Duodenal mucosa (tissue), 2 donors: ENCODE results near the gene MIR17HG.
"Not testable (repeated sequence)": the region's sequence is repeated elsewhere in the genome, so short reads cannot be mapped to it uniquely, and the experiment has no call there.

ENCODE experiments used
- H3K27ac ChIP-seq: one replicate; pipeline ENCODE4 v1.7.0; 2013; ENCODE audit warnings: low read depth, low read length
- H3K27me3 ChIP-seq, 2 donors: one replicate each; pipeline ENCODE4 v1.7.0; 2013; ENCODE audit warnings: low read length in 2 of 2, control low read depth in 1 of 2; ENCODE audit not compliant: insufficient read depth in 2 of 2, control insufficient read depth in 1 of 2
- H3K36me3 ChIP-seq, 2 donors: one replicate each; pipeline ENCODE4 v1.7.0; 2013; ENCODE audit warnings: low read length in 2 of 2, control low read depth in 1 of 2; ENCODE audit not compliant: insufficient read depth in 2 of 2, control insufficient read depth in 1 of 2
- H3K4me1 ChIP-seq, 2 donors: one replicate each; pipeline ENCODE4 v1.7.0; 2013; ENCODE audit warnings: low read length in 2 of 2, control low read depth in 1 of 2; ENCODE audit not compliant: insufficient read depth in 2 of 2, control insufficient read depth in 1 of 2
- H3K4me3 ChIP-seq, 2 donors: one replicate each; pipeline ENCODE4 v1.7.0; 2013; ENCODE audit warnings: low read length in 2 of 2, low read depth in 1 of 2
- H3K9ac ChIP-seq, 2 donors: one replicate each; pipeline ENCODE4 v1.7.0; 2013; ENCODE audit warnings: low read length in 2 of 2, low read depth in 1 of 2
- H3K9me3 ChIP-seq, 2 donors: one replicate each; pipeline ENCODE4 v1.7.0; 2013; ENCODE audit warnings: low read length in 2 of 2, control low read depth in 1 of 2; ENCODE audit not compliant: control insufficient read depth in 1 of 2

The MIR17HG gene

DNA sequence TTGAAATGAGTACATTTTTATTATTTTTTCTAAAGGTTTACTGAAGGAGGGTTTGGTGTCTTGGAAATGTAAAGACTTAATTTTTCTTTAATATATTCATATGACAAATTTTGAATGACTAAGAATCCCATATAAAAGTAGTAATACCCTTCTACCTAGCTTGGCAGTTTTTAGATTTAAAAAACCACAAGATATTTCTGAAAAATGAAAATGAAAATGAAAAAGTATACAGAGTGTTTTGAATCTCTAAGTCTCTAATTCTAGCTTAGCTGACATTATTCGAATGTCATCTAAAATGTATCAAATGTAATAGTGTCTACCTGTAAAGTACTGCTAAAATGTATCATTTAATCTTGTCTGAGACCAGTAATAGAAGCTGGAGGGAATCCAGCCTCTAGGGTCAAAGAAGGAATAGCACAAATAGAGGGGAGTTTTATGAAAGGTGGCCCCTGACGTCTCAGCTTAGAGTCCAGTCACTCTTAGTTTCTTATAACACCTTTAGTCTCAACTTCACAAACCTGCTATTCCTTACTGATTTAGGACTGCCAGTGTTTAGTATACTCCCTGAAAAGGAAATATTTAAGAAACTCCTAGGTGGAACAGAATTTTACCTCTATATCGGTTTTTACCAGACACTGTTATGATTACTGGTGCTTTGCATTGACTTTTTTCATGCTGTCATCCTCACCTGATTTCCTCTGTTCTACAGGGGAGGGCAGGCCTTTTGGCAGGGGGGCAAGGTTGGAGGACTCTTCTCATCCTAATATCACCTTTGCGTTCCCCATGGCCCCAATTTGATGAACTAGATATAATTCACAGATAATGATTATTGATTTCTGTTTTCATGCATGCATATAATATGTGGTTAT, 16.2 kb upstream of the MIR17HG start:
- H3K27ac ChIP-seq, result no peak overlapping the region
- no peak overlapping the region for H3K4me3 ChIP-seq
- no peaks in the 10 kb centered on the region for H3K36me3 ChIP-seq
- H3K9me3 ChIP-seq, result no peaks in the 10 kb centered on the region
- no peak overlapping the region for H3K9ac ChIP-seq
- no peaks in the 10 kb centered on the region for H3K4me1 ChIP-seq
- no peaks in the 10 kb centered on the region for H3K27me3 ChIP-seq

DNA sequence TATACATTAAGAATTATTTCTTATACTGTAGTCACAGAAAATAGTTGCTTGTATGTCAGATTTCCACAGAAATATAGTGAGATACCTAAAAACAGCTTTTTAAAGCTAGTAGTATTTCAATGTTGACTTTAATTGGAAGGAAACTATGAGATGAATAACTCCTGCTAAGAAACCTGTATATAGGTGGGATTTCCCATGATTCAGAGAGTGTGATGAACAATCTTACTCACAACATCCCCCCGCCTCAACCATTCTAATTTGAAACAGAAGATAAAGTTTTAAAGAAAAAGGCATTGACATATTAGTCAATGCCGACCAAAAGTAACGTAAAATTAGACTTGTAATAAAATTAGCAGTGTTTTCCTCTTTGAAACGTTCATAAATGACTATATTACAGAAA, 1.4 kb upstream of the MIR17HG start:
- no peak overlapping the region for H3K4me3 ChIP-seq
- H3K27me3 ChIP-seq, result no peaks in the 10 kb centered on the region
- H3K9me3 ChIP-seq, result no peaks in the 10 kb centered on the region
- peaks cover 28 to 32% of the 10 kb centered on the region in 2 donors for H3K4me1 ChIP-seq
- no peak overlapping the region for H3K27ac ChIP-seq
- no peak overlapping the region for H3K9ac ChIP-seq
- H3K36me3 ChIP-seq, result peaks cover 7 to 9% of the 10 kb centered on the region in 2 donors

DNA sequence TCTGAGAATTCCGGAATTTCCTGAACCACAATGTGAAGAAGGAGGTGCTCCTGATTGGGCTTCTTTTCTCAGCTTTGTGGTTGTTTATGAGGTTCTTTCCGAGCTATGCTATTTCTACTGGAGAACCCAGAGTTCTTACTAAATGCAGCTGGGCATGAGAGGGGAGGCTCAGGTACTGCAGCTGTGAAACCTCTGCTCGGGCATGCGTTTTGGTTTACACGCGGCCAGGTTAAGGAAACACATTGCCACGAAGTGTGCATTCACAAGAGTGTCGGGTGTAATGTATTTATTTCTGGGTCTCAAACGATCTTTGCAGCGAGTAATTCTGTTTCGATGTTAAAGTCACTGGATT, 661 bp upstream of the MIR17HG start:
- Histone ChIP-seq H3K27me3 (no peaks in the 10 kb centered on the region), H3K4me1 (peaks cover 34 to 40% of the 10 kb centered on the region in 2 donors), H3K27ac (peak overlapping the region; percentile 59), H3K36me3 (peaks cover 11 to 14% of the 10 kb centered on the region in 2 donors), H3K9ac (peak overlapping the region; percentile 45 to 64), H3K4me3 (peak overlapping the region; percentile 72 to 85), H3K9me3 (no peaks in the 10 kb centered on the region)

DNA sequence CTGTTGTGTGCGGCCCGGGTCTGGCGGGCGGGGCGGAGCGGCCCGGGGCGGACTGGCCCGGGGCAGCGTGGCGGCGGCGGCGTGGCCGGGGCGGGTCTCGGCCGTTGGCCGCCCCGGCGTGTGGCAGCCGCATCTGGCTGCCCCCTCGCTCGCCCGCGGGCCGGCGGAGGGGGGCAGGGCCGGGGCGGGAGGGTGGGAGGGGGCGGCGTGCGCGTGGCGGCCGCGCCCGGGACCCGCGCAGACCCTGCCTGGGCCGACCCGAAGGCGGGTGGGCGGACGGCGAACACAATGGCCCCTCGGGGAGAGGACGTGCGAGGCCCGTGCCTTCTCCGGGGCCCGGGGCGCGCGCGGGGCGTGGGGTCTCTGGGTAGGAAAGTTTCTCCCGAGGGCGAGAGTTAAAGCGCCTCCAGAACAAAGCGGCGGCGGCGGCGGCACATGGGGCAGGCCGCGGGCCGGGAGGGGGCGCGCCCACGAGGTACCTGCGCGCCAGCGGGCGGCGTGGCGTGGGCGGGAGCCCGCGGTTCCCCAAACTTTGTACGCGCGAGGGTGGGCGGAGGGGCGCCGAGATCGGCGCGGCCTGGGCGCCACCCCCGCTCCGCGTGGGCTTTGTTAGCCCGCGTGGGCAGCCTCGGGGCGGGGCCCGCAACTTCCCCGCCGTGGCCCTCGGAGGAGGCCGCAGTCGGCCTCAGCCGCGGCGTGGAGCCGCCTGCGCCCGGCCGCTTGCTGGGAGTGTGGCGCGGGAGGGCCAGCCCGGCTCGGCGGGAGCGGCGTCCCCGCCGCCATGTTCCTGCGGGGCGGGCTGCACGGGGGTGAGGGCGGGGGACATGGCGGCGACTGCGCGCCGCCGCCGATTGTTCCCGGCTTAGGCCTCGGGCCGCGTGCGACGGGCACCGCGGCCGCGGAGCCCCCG, 764 bp downstream of the MIR17HG start:
- H3K27ac ChIP-seq, result peak overlapping the region; percentile 80
- peak overlapping the region; percentile 48 to 67 for H3K9ac ChIP-seq
- H3K9me3 ChIP-seq, result no peaks in the 10 kb centered on the region
- peak overlapping the region; percentile 55 to 93 for H3K4me3 ChIP-seq
- H3K36me3 ChIP-seq, result peaks cover 11 to 14% of the 10 kb centered on the region in 2 donors
- H3K27me3 ChIP-seq, result no peaks in the 10 kb centered on the region
- H3K4me1 ChIP-seq, result peaks cover 39 to 45% of the 10 kb centered on the region in 2 donors

DNA sequence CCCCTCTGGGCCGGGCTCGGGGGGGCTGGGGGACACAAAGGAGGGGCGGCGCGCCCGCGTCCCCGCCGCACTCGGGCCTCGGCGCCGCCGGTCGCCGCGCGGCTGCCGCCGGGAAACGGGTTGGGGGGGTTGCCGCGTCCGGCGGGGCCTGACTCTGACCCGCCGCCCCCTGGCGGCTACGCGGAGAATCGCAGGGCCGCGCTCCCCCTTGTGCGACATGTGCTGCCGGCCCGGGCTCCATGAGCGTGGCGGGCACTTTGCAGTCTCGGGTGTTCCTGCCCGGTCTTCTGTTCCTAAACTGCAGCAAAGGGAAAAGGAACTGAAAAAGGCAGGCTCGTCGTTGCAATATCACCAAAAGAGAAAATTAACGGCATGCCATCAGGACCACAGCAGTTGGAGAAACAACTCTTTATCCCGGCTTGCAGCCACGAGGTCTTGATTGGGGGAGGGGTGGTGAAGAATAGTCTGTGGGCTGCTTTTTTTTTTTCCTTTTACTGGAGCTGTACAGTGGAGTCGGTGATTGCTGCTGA, 1.5 kb downstream of the MIR17HG start:
- Histone ChIP-seq H3K27me3 (no peaks in the 10 kb centered on the region), H3K36me3 (peaks cover 11 to 14% of the 10 kb centered on the region in 2 donors), H3K27ac (peak overlapping the region; percentile 80), H3K9me3 (no peaks in the 10 kb centered on the region), H3K4me3 (peak overlapping the region; percentile 78 to 93), H3K9ac (peak overlapping the region; percentile 45 to 52), H3K4me1 (peaks cover 39 to 46% of the 10 kb centered on the region in 2 donors)

DNA sequence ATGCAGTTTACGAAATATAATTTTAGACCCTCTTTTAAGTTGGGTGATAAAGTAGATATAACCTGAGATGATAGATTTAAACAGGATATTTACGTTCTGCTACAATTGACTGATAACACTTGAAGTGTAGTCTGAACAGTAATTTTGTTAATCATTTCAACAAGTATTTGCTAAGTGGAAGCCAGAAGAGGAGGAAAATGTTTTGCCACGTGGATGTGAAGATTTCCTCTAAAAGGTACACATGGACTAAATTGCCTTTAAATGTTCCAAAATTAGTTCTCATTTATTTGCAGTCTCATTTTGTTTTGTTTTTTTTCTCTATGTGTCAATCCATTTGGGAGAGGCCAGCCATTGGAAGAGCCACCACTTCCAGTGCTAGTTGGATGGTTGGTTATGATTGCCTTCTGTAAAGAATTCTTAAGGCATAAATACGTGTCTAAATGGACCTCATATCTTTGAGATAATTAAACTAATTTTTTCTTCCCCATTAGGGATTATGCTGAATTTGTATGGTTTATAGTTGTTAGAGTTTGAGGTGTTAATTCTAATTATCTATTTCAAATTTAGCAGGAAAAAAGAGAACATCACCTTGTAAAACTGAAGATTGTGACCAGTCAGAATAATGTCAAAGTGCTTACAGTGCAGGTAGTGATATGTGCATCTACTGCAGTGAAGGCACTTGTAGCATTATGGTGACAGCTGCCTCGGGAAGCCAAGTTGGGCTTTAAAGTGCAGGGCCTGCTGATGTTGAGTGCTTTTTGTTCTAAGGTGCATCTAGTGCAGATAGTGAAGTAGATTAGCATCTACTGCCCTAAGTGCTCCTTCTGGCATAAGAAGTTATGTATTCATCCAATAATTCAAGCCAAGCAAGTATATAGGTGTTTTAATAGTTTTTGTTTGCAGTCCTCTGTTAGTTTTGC, 2.8 kb downstream of the MIR17HG start:
- Histone ChIP-seq H3K4me1 (peaks cover 47 to 57% of the 10 kb centered on the region in 2 donors), H3K4me3 (peak overlapping the region; percentile 78 to 93)

DNA sequence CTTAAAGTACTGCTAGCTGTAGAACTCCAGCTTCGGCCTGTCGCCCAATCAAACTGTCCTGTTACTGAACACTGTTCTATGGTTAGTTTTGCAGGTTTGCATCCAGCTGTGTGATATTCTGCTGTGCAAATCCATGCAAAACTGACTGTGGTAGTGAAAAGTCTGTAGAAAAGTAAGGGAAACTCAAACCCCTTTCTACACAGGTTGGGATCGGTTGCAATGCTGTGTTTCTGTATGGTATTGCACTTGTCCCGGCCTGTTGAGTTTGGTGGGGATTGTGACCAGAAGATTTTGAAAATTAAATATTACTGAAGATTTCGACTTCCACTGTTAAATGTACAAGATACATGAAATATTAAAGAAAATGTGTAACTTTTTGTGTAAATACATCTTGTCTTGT, 3.6 kb downstream of the MIR17HG start:
- H3K27ac ChIP-seq, result no peak overlapping the region
- no peaks in the 10 kb centered on the region for H3K27me3 ChIP-seq
- H3K36me3 ChIP-seq, result peaks cover 11 to 24% of the 10 kb centered on the region in 2 donors
- H3K4me1 ChIP-seq, result peaks cover 47 to 59% of the 10 kb centered on the region in 2 donors
- H3K9ac ChIP-seq, result peak overlapping the region in 1 of 2 donors; percentile 11
- H3K4me3 ChIP-seq, result peak overlapping the region in 1 of 2 donors; percentile 78
- no peaks in the 10 kb centered on the region for H3K9me3 ChIP-seq

More for the DNA sequence above, 2.8 kb downstream of the MIR17HG start:
- H3K36me3 ChIP-seq, result peaks cover 11 to 22% of the 10 kb centered on the region in 2 donors
- H3K27ac ChIP-seq, result no peak overlapping the region
- H3K9ac ChIP-seq, result peak overlapping the region in 1 of 2 donors; percentile 11
- H3K27me3 ChIP-seq, result no peaks in the 10 kb centered on the region
- H3K9me3 ChIP-seq, result no peaks in the 10 kb centered on the region

DNA sequence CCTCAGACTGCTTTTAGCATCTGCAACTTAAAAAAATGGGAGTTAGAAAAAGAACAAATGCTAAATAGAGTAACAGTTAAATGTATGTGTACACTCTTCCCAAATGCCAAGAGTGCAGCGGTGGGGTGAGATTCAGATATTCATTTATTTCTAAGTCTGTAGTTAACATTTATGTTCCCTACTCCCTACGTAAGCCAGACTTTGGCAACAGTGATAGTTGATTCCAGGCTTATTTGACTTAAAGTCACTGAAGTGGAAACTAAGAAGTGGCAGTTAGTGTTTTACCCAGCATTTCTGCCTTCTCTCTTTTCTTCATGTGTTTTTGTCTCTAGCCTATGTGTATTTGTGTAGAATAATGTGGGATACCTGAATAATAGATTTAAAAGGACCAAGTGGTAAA, 4.5 kb downstream of the MIR17HG start:
- Histone ChIP-seq H3K27ac (no peak overlapping the region), H3K36me3 (peaks cover 11 to 24% of the 10 kb centered on the region in 2 donors), H3K4me1 (peaks cover 42 to 61% of the 10 kb centered on the region in 2 donors), H3K9ac (no peak overlapping the region), H3K27me3 (no peaks in the 10 kb centered on the region), H3K9me3 (no peaks in the 10 kb centered on the region), H3K4me3 (no peak overlapping the region)

DNA sequence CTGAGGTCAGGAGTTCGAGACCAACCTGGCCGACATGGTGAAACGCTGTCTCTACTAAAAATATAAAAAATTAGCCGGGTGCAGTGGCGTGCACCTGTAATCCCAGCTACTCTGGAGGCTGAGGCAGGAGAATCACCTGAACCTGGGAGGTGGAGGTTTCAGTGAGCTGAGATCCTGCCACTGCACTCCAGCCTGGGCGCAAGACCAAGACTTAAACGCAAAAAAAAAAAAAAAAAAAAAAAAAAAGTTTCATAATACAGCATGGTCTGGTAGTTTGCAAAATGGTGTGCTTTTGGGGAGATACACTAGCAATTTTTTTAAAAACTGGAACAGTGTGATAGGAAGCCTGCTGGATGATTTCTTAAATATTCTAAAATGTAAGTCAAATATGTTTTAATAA, 5.4 kb downstream of the MIR17HG start:
- not testable (repeated sequence) for H3K9me3 ChIP-seq, H3K4me3 ChIP-seq, H3K9ac ChIP-seq, H3K27me3 ChIP-seq, H3K27ac ChIP-seq
- Histone ChIP-seq H3K36me3 (peaks cover 11 to 30% of the 10 kb centered on the region in 2 donors), H3K4me1 (peaks cover 50 to 70% of the 10 kb centered on the region in 2 donors)
